DMS114 treated with DMSO at 0.1 percent for 48 hours (cell line): Measurements from ENCODE around the gene NPR2.

Source experiments
- DNase-seq: peaks from one replicate; lab custom pipeline; 2025; ENCODE audit not compliant: unreplicated experiment; lab: John Stamatoyannopoulos, UW

The NPR2 gene

DNA sequence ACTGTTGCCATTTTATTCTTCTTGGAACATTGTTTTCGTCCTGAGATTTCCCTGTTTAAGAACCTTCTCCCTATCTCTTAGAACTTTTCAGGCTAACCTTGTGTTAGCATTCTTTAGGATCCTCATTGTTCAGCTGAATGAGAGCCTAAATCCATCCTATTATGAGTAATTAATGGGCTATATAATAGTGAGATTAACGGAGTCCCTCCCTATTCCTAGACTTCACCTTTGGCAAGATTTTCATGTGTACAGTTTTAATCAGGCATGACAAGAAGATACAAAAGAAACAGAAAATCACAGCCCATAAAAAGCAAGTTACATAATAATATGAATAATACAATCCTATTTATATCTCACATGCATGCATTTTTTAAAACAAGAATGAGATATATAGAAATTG, 28.2 kb upstream of the NPR2 start:
- no peak for DNase-seq

DNA sequence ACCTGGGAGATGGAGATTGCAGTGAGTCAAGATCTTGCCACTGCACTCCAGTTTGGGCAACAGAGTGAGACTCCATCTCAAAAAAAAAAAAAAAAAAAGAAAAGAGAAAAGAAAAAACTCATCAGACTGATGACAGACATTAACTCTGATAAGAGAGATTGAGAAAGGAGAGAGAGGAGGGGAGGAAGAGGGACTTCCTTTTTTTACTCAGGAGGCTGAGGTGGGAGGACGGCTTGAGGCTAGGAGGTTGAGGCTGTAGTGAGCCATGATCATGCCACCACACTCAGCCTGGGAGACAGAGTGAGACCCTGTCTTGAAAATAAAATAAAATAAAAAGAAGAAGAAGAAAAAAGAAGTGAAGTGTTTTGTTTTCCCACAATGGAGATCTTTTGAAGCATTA, 27.6 kb upstream of the NPR2 start:
- no peak for DNase-seq

DNA sequence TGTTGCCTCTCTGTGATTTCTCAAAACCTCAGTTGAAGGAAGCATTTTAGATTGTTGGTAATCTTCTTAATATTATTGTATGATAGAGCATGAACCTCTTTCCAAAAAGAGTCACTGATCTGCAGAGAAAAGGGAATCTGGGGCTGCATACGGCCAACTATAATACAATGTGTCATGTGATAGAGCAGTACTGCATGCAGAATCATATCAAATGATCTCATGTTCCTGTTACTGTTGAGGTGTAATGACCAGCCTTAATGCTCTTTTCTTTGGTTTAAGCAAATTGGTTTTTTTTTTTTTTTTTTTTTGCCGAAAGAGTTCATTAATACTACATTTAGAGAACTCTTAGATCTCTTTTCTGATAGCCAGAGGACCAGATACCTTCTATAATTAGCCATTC, 24.4 kb upstream of the NPR2 start:
- DNase-seq: no peak

DNA sequence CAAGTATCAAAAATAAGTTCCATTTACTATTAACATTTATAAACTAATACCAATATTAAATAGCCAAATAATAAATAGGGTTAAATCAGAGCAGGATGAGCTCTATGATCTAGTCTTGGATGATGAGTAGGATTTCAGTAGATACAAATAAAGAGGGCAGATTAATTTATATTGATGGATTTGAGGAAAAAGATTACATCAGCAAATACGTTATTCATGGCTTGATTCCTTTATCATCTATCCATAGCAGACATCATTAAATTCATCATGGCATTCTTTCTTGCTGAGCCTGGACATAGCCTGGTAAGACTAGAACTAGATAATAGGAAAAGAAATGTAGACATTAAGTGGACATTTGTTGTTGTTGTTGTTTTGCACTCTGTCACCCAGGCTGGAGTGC, 23.9 kb upstream of the NPR2 start:
- DNase-seq: no peak

DNA sequence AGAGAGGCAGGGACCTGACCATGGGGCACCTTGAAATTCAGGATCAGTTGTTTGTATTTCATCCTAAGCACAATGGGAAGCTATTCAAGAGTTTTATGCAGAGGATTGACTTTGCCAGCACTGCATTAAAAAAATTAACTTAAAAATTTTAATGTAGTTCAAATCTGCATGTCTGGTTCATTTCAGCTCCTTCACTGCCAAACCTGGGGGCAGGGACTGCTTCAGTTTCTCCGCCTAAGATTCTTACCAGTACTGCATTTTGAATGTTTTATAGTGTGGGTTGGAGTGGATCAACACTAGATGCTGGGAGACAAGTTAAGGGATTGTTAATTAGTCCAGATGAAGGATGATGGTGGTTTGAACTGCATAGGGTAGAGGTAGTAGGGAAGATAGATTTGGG, 21.6 kb upstream of the NPR2 start:
- DNase-seq: no peak

DNA sequence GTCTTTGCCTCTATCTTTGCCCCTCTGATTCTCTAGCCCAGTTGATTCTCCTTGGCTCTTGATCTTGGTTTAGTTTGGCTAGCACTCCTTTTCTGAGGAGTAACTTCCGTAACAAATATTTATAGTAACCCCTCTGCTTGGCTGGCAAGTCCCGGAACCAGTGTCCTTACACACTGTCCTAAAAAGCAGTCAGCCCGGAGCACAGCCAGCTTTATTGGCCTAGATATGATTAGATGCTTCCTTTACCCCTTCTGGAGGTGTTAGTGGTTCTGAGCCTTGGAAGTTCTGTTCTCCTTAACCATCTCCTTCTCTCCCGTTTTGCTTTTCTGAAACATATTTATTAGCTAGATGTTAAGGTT, 20.3 kb upstream of the NPR2 start:
- DNase-seq: no peak

DNA sequence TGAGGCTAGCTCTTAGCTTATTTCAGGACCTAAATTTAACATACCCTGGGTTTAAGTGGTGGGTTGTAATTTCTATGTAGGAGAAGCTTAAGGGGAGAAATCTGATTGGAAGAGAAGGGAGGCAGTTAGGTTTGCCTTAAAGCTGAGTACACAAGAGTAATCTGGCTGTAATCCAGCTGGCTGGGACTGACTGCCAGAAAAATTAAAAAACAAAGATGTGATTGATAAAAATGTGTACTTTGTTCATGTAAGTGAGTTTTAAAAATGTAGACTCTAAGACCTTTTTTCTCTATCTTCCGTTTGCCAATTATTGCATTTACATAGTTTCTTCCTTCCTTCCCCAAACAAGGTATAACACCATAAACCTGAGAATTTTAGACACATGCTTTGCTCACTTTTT, 19.9 kb upstream of the NPR2 start:
- no peak for DNase-seq

DNA sequence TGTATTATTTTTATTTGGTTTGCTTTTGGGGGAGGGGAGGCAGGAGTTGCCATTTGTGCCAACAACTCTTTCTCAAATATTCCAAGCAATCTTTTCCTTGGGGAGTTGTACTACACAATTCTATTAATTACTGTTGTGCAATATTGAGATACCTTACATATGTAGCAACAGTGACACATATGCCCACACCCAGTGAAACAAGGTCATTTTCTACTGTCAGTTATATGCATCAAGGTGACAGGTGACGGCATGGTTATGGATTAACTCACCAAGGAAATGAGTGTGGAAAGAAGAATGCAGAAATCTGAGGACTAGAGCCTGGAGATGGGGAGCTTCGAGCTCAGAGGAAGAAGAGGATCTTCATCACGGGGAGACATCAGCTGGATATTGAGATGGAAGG, 19.4 kb upstream of the NPR2 start:
- DNase-seq: no peak

DNA sequence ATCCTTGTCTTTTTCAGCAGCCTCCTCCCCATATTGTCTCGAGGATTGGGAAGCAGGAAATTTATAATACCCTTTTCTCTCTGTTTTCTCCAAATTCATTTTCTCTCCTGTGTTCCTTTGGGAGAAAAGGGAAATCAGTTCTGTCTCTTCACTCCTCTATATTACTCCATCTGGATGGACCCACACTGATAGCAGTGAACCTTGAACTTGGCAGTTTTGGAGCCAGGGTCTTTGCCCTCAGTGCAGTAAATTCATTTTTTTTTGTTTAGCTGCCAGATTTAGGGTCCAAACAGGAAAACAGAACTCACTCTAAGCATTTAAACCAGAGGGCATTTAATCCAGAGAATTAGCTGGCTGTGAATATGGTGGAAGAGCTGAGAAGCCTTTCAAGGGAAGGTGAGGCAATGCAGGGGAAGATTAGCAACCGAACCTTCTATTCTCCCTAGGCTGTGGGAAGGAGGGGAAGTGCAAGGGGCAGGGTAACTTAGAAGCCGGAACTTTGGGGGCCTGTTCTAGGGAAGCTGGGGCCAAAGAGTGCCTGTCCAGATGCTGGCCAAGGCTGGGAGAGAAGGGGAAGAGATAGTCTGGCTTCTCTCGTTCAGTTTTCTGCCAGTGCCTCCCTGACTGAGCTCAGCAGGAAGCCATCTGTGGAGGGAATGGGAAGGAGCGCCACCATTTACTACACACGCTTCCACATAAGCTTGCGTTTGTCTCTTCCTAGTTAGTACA, 16.3 kb upstream of the NPR2 start:
- DNase-seq: no peak

DNA sequence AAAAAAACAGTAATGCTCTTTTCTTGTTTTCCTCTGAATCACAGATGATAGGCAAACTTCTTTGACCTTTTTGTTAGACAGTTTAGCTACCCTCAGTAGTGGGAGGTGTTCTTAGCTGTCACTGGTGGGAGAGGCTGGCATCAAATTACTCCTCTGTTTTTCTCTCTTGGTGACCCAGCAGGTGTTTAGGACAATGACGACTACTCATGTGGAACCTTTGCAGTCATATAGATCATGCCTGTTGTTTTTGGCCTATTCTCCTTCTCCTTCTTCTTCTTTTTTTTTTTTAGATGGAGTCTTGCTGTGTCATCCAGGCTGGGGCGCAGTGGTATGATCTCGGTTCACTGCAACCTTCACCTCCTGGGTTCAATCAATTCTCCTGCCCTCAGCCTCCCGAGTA, 15.4 kb upstream of the NPR2 start:
- no peak for DNase-seq

DNA sequence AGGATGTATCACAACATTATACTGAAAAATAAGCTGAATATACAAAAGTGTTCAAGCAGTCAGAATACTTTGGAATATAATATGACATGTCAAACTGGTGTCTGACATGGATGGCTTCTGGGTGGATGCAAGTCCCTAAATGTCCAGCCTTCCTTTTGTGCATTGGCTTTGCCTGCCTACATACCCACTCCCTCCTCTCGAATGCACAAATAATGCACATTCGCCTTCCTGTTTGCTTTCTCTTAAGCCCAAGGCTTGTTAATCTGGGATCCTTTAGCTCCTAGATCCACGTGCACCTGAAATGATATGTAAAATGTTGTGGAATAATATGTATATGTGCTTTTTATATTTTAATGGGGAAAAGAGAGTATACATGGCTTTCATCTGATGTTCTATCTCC, 12.9 kb upstream of the NPR2 start:
- no peak for DNase-seq

DNA sequence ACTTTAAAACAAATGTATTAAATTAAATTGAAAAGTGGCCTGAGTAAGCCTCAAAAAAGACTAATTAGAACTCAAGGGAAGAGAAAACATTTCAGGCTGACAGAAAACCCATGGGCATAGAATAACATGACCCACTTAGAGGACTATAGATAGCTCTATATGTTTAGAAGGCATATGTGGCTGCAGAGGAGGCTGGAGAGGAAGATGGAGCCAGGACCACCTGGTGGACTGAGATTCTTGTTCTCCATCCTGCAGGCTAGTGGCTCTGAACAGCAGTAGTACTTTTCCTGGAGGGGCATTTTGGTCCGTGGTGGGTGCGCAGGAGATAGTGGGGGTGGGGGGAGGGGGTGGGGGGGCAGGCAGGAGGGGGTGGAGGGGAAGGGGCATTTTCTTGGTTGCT, 10.3 kb upstream of the NPR2 start:
- no peak for DNase-seq

DNA sequence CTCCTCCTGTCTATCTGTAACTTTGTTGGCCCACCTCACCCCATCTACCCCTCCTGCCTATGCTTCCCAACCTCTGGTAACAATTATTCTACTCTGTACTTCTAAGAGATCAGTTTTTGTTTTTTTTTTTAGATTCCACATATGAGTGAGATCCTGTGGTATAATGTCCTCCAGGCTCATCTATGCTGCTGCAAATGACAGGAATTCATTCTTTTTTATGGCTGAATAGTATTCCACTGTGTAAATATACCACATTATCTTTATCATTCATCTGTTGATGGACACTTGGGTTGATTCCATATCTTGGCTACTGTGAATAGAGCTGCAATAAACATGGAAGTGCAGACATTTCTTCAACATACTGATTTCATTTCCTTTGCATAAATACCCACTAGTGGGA, 8.0 kb upstream of the NPR2 start:
- DNase-seq: no peak

DNA sequence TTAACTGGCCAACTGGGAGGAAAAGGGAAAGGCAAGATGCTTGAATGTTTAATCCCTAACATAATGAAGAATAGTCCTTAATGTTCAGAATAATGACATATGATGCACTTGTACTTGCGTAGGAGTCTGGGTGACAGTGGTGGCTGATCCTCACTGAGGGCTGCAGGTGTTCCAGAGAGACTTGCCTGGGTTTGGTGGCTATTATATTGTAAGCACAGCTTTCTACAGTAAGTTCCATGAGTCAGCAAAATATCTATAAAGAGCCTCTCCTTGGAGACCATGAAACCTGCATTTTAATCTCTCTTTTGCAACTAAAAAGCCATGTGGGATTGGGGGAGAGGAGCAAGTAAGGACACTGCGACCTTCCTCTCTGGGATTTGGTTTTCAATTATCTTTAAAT, 1.9 kb upstream of the NPR2 start:
- DNase-seq: no peak

DNA sequence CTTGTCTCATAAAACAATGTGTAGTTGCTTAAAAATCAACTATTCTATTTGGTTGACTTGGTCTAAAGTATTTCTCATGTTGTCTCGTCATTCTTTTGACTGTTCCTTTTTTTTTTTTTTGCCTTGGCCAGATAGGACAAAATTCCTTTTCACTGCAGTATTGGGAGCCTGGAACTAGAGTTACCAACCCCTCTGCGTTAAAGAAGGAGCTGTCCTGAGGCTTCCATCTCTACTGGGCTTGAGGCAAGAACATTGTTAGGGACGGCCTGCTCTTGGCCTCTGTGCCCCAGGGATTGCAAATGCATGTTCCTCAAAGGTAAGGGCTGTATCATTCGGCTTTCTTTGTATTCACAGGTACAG, 1.4 kb upstream of the NPR2 start:
- no peak for DNase-seq

DNA sequence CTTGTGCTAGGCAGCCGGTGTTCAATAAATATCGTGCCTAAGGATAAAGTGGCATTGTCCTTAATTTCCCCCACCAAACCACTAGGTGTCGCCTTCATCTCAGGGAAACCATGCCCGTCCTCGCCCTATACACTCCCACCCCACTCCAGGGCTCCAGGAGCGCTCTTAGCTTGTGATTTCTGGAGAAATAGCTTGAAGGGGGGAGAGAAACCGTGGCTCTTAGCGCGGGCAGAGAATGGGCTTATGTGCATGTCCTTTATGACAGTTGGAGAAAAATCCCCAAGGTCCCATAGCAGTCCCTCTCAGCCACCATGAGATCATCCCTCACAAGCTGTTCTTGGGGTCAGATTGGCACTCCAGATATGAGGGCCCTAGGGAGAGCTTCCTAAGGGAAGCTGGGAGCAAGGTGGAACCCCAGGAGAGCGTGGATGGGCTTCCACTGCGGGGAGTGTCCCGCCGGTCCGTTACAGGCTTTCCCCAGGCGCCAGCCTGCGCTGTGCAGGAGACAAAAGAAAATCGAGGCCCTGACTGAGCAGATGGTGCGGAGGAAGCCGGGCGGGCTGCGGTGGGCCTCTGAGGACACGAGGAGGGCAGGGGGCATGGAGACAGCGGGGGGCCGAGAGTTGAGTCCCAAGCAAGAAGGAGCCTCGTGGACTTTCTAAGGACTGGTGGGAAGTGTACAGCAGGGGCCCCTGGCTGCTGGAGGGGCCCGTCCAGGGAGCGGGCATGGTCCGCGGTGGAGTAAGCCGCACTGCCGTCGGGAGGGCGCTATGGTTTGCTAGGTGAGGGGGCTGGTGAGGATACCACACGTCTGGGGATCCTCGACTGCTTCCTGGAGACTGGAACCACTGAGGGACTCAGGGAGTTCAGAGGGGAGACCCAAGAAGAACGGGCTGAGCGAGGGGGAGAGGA, 750 bp upstream of the NPR2 start:
- peak; percentile 64 for DNase-seq

DNA sequence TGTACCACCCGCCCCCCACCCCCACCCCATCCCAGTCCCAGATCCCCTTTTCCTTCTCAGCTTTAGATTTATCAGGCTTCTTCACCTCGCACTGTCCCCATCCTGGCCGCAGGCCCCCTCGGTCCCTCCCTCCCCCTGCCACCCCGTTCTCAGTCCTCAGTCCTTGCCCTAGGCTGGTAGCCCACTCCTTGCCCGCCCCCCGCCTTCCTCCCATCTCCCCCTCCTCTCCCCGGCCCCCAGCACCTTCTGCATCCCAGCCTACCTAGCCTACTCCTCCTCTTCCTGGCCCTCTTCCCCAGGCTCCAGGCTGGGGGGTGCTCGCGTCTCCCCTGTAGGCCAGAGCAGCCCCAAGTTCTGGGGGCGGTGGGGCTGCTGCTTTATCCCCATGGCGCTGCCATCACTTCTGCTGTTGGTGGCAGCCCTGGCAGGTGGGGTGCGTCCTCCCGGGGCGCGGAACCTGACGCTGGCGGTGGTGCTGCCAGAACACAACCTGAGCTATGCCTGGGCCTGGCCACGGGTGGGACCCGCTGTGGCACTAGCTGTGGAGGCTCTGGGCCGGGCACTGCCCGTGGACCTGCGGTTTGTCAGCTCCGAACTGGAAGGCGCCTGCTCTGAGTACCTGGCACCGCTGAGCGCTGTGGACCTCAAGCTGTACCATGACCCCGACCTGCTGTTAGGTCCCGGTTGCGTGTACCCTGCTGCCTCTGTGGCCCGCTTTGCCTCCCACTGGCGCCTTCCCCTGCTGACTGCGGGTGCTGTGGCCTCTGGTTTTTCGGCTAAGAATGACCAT, 828 bp downstream of the NPR2 start:
- no peak for DNase-seq

DNA sequence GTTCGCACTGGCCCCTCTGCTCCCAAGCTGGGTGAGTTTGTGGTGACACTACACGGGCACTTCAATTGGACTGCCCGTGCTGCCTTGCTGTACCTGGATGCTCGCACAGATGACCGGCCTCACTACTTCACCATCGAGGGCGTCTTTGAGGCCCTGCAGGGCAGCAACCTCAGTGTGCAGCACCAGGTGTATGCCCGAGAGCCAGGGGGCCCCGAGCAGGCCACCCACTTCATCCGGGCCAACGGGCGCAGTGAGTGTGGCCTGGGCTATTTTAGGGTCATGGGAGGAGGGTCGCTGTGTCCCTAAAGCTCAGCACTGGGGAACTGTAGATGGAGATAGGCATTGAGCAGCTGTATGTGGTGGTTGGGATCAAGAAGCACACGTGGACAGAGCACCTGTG, 1.4 kb downstream of the NPR2 start:
- DNase-seq: no peak

DNA sequence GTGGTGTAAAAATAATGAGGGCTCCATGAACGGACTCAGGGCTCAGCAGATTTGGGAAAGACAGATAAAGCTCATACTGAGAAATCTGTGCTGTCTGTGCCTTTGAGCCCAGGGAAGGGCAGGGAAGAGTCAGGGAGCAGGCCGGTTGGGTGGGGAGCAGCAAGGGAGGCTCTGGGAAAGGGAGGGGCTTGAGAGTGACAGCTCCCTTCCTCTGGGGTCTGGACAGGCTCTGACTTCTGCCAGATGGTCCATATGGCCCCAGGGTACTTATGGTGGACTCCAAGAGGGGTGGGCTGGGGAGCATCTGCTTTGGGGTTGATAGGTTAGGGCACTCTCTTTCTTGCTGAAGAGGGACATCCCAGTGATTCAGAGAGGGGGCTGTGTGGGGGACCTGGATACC, 2.1 kb downstream of the NPR2 start:
- DNase-seq: no peak

DNA sequence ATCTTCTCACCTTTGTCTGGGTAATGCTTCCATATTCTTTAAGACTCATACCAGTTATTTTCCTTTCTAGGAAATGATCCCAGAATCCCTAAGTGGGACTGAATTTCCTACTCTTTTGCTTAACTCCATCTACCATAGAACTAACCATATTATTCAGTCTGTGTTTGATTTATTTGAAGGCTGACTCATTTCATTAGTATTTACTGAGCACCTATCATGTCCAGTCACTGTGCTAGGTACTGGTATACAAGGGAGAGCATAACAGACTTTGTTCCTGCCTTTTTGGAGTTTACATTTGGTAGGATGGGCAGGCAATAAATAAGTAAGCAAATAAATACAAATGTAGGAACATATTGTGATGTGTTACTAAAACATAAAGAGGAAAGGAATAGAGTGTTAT, 4.3 kb downstream of the NPR2 start:
- no peak for DNase-seq

DNA sequence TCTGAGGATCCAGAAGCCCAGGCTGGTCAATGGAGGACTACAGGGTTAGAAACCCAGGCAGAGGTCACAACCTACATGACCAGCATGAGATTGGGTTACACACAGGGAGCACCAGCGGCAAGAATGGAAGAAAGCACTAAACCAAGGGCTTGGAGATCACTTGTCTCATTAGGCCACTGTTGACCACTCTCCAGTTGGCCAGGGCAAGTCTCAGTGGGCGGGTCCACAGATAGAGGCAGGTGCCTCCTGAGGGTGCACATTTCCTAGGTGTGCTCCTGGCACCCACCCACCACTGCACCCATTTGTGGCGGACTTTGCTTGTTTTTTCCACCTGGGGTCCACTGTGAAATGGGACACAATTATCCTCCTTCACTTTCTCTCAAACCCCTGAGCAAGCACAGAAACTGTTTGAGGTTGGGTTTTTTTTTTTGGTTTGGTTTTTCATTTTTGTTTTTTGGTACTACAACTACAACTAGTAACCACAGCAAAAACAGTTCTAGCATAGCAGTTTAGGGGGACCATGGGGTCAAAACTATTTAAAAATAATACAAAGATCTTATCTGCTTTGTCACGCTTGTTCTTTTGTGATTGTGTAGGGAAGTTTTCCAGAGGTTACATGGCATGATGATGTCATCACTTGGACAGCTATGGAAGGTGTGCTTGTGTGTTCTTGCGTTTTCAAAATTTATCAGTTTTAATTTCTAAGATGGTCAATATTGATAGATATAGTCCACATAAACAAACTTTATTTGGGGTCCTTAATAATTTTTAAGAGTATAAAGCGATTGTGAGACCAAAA, 6.1 kb downstream of the NPR2 start:
- no peak for DNase-seq
